Measurements from ENCODE around the gene TSN. TPM values are rescaled to one million over a fixed set of nuclear protein-coding genes. Genes with fewer than 3 reads are reported as not detected.
A peak's percentile ranks its signal among the peaks of the same experiment; 100 is the strongest.
"Not testable (repeated sequence)": the region's sequence is repeated elsewhere in the genome, so short reads cannot be mapped to it uniquely, and the experiment has no call there.

TSN gene
- total RNA-seq, 1 donor from 2014 or later: 68.2 TPM

- FAIRE-seq (no peak), DNase-seq (ENCODE audit: low read depth) (peak; percentile 31)
- no peaks in the 10 kb centered on the region for H3K9me3 ChIP-seq (ENCODE audit: insufficient read depth, low read depth, low read length)
- H3K4me3 Mint-ChIP-seq (ENCODE audit: unreplicated experiment): no peak overlapping the region
- no peak overlapping the region for H3K27ac ChIP-seq (ENCODE audit: low read depth, low read length)
- no peaks in the 10 kb centered on the region for H3K27me3 ChIP-seq (ENCODE audit: insufficient read depth, low read length)
- H3K36me3 Mint-ChIP-seq (ENCODE audit: low read depth, unreplicated experiment): no peaks in the 10 kb centered on the region
- peaks cover 24% of the 10 kb centered on the region for H3K4me1 Mint-ChIP-seq (ENCODE audit: low read depth, unreplicated experiment)
- no peaks in the 10 kb centered on the region for H3K36me3 ChIP-seq (ENCODE audit: insufficient read depth, low read length)
- peaks cover 3% of the 10 kb centered on the region for H3K9me3 Mint-ChIP-seq (ENCODE audit: unreplicated experiment)
- H3K27ac Mint-ChIP-seq (ENCODE audit: unreplicated experiment): no peak overlapping the region
- H3K4me3 ChIP-seq (ENCODE audit: insufficient read depth, low read depth, low read length): no peak overlapping the region
- no peak overlapping the region for H2AFZ ChIP-seq (ENCODE audit: low read depth, low read length)
- no peaks in the 10 kb centered on the region for H3K27me3 Mint-ChIP-seq (ENCODE audit: low read depth, unreplicated experiment)
- TF ChIP-seq, protein P1, sequence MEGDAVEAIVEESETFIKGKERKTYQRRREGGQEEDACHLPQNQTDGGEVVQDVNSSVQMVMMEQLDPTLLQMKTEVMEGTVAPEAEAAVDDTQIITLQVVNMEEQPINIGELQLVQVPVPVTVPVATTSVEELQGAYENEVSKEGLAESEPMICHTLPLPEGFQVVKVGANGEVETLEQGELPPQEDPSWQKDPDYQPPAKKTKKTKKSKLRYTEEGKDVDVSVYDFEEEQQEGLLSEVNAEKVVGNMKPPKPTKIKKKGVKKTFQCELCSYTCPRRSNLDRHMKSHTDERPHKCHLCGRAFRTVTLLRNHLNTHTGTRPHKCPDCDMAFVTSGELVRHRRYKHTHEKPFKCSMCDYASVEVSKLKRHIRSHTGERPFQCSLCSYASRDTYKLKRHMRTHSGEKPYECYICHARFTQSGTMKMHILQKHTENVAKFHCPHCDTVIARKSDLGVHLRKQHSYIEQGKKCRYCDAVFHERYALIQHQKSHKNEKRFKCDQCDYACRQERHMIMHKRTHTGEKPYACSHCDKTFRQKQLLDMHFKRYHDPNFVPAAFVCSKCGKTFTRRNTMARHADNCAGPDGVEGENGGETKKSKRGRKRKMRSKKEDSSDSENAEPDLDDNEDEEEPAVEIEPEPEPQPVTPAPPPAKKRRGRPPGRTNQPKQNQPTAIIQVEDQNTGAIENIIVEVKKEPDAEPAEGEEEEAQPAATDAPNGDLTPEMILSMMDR (IDR thresholded peaks at IDR 0.05; ENCODE audit: insufficient read depth, low read depth, low read length): no peak
- TF ChIP-seq EZH2 (IDR thresholded peaks at IDR 0.05; ENCODE audit: insufficient read depth, low read length): no peak
- H3K9ac ChIP-seq (ENCODE audit: low read length): peak overlapping the region; percentile 6
- H3K4me2 ChIP-seq (ENCODE audit: low read length): peak overlapping the region; percentile 57
- no peaks in the 10 kb centered on the region for H4K20me1 ChIP-seq (ENCODE audit: insufficient read depth, low read length)
- peaks cover 13% of the 10 kb centered on the region for H3K4me1 ChIP-seq (ENCODE audit: insufficient read depth, low read length)
- no peaks in the 10 kb centered on the region for H3K79me2 ChIP-seq (ENCODE audit: insufficient read depth, low read length)
These were observed 44.8 kb upstream of the TSN start for GRCh38 chr2:121710470-121711170.

DNA sequence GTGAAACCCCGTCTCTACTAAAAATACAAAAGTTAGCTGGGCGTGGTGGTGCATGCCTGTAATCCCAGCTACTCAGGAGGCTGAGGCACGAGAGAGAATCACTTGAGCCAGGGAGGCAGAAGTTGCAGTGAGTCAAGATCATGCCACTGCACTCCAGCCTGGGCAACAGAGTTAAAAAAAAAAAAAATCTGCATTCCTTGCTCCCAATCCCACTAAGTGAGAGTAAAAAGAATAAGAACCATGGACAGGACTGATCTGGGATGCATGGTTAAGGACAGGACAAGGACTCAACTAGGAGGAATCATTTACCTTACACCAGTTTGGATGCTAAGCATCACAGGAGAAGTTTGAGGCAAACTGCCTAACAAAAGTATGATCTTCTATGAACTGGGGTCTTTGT, 44.0 kb upstream of the TSN start:
- H3K9ac ChIP-seq (ENCODE audit: low read length); H3K9me3 ChIP-seq (ENCODE audit: insufficient read depth, low read depth, low read length); H3K36me3 ChIP-seq (ENCODE audit: insufficient read depth, low read length); DNase-seq (ENCODE audit: low read depth); H2AFZ ChIP-seq (ENCODE audit: low read depth, low read length); H3K27ac ChIP-seq (ENCODE audit: low read depth, low read length); H3K36me3 Mint-ChIP-seq (ENCODE audit: low read depth, unreplicated experiment); H3K4me3 Mint-ChIP-seq (ENCODE audit: unreplicated experiment); FAIRE-seq; H3K27me3 ChIP-seq (ENCODE audit: insufficient read depth, low read length); H3K27me3 Mint-ChIP-seq (ENCODE audit: low read depth, unreplicated experiment); H4K20me1 ChIP-seq (ENCODE audit: insufficient read depth, low read length); H3K4me3 ChIP-seq (ENCODE audit: insufficient read depth, low read depth, low read length); H3K9me3 Mint-ChIP-seq (ENCODE audit: unreplicated experiment); H3K27ac Mint-ChIP-seq (ENCODE audit: unreplicated experiment); H3K79me2 ChIP-seq (ENCODE audit: insufficient read depth, low read length): not testable (repeated sequence)
- H3K4me2 ChIP-seq (ENCODE audit: low read length): peak overlapping the region; percentile 57
- peaks cover 13% of the 10 kb centered on the region for H3K4me1 ChIP-seq (ENCODE audit: insufficient read depth, low read length)
- H3K4me1 Mint-ChIP-seq (ENCODE audit: low read depth, unreplicated experiment): peaks cover 24% of the 10 kb centered on the region

- Mint-ChIP-seq H3K27me3 (ENCODE audit: low read depth, unreplicated experiment) (no peaks in the 10 kb centered on the region), H3K27ac (ENCODE audit: unreplicated experiment) (no peak overlapping the region), H3K4me1 (ENCODE audit: low read depth, unreplicated experiment) (peaks cover under 1% of the 10 kb centered on the region), H3K9me3 (ENCODE audit: unreplicated experiment) (no peaks in the 10 kb centered on the region), H3K36me3 (ENCODE audit: low read depth, unreplicated experiment) (no peaks in the 10 kb centered on the region), H3K4me3 (ENCODE audit: unreplicated experiment) (no peak overlapping the region)
- Histone ChIP-seq H3K9ac (ENCODE audit: low read length) (no peak overlapping the region), H3K27ac (ENCODE audit: low read depth, low read length) (no peak overlapping the region), H3K4me1 (ENCODE audit: insufficient read depth, low read length) (peaks cover 1% of the 10 kb centered on the region), H3K4me2 (ENCODE audit: low read length) (no peak overlapping the region), H3K79me2 (ENCODE audit: insufficient read depth, low read length) (no peaks in the 10 kb centered on the region), H2AFZ (ENCODE audit: low read depth, low read length) (no peak overlapping the region), H3K27me3 (ENCODE audit: insufficient read depth, low read length) (no peaks in the 10 kb centered on the region), H3K9me3 (ENCODE audit: insufficient read depth, low read depth, low read length) (no peaks in the 10 kb centered on the region), H3K4me3 (ENCODE audit: insufficient read depth, low read depth, low read length) (no peak overlapping the region), H4K20me1 (ENCODE audit: insufficient read depth, low read length) (no peaks in the 10 kb centered on the region), H3K36me3 (ENCODE audit: insufficient read depth, low read length) (no peaks in the 10 kb centered on the region)
- FAIRE-seq (no peak), DNase-seq (ENCODE audit: low read depth) (no peak)
- no peak for TF ChIP-seq EZH2 (IDR thresholded peaks at IDR 0.05; ENCODE audit: insufficient read depth, low read length)
- TF ChIP-seq, protein P1 (IDR thresholded peaks at IDR 0.05; ENCODE audit: insufficient read depth, low read depth, low read length): no peak
These were observed 39.3 kb upstream of the TSN start for GRCh38 chr2:121716126-121716525.

All from astrocyte (in vitro differentiated cells and primary cell).